Epithelial cell of prostate (primary cell): ENCODE data around the gene PAK5.
"Not testable (repeated sequence)": the region's sequence is repeated elsewhere in the genome, so short reads cannot be mapped to it uniquely, and the experiment has no call there.

Source experiments
- DNase-seq: peaks from one replicate; pipeline ENCODE4 v3.0.0-alpha.2; 2011; ENCODE audit warnings: low read depth, low spot score
- H3K27ac ChIP-seq: fragments of 450-650 bp; 2 replicates; pipeline ENCODE4 v1.5.1; 2017; ENCODE audit warnings: mild to moderate bottlenecking

PAK5 gene

GRCh38 chr20:9689041-9689440 is 149.8 kb downstream of the PAK5 start:
- no peak overlapping the region for H3K27ac ChIP-seq
- no peak for DNase-seq

DNA sequence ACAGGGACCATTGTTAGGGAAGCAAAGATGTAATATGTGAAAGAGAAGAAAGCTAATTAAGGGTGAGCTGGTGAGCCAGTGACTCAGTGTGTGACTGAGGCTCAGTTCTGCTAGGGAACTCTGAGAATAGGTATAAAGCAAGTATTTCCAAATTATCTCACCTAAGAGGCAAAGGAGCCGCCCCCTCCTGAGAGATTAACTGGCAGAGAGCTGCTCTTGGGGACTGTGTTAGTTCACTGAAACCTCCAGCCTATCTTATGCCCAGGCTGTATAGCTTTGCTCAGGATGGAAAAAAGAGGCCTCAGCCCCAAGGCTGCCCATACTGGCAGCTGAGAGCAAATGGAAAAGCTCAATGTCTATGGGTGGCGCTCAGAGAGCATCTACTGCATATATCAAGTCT is 152.0 kb downstream of the PAK5 start:
- DNase-seq = no peak
- no peak overlapping the region for H3K27ac ChIP-seq

DNA sequence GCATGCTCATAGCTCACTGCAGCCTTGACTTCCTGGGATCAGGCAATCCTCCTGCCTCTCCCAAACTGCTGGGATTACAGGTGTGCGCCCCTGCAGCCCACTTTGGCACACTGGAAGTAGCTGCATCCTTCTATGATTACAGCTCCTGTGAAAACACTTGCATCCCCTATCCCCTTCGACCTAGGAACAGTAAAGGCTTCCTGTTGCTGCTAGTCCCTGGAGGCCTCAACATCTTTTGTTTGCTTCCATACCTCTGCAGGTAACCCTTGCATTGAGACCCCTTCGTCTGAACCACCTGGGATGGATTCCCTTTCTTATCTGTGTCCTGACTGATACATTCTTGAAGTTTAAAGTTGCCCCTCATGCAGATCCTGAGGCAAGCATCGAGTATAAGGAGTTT is 152.4 kb downstream of the PAK5 start:
- H3K27ac ChIP-seq = no peak overlapping the region
- no peak for DNase-seq

DNA sequence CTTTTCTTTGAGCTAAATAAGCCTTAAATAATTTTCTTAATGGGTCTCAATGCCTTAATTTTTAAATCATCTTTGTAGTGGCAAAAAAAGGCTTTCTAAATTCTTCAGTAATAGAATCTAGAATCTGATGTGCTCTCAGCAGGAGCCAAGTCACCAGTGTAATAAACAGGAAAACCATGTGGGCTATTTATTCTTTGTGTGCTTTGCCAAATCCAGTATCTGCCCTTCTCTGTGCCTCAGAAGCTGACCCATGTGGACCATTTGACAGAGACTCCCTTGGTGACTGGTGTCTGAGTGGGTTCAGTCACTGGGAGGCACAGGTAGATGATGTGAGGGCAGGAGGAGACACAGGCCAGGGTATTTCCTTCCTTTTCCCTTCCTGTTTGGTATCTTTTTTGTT is 152.9 kb downstream of the PAK5 start:
- no peak overlapping the region for H3K27ac ChIP-seq
- DNase-seq = no peak

DNA sequence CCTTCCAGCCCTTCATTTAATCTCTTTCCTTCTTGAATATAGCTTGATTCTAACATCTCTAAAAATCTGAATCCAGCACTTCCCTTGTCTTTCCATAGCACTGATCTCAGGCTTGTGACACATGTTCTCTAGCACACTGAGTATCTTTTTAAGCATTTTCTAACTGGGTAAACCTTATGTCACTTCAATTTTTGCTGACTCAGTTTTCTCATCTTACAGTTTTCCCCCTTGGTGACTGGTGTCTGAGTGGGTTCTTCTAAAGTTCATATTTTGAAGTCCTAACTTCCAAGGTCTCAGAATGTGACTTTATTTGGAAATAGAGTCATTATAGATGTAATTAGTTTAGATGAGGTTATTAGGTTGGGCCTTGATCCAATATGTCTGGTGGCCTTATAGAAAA is 153.9 kb downstream of the PAK5 start:
- H3K27ac ChIP-seq = no peak overlapping the region
- DNase-seq = no peak

DNA sequence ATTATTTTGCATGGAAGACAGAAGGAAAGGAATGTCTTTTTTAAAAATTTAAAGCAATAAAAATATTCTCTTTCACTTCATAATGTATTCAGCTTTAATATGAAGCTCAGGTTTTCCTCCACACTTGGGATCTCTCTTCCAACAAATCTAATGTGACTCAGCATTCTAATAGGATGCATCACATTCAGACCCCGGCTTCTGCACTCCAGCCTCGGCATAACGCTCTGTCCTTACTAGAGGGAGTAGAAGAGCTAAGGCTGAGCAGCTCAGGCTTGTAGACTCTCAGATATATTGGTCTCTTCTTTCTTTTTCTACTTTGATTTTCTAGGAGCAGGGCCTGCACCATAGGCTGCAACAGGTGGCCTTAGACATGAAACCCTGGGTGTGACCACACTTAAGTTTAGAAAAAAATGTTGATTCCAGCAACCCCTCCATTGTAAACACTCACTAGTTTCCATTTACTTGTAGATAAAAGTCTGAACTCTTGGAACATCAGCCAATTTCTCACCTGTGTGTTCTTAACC is 161.7 kb downstream of the PAK5 start:
- no peak for DNase-seq
- H3K27ac ChIP-seq = no peak overlapping the region

DNA sequence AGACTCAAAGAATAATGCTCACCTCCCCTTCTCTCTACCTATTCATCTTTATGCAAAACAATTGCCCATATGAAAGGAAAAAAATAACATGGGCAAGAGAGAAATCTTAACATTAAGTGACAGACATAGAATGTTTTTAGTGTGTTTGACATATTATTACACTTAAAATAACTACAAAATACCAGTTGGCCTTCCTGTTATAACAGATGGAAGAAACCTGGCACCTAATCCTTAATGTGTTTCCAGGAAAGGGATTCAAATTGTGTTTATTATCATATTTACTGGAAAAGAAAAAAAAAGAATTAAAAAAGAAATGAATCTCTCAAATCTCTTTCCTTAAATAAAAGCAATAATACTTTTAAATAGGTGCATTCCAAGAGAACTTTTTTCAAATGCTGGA is 165.9 kb downstream of the PAK5 start:
- H3K27ac ChIP-seq = no peak overlapping the region
- no peak for DNase-seq

- no peak overlapping the region for H3K27ac ChIP-seq
- DNase-seq = no peak
Observed at GRCh38 chr20:9672027-9672426, 166.8 kb downstream of the PAK5 start.

GRCh38 chr20:9668381-9668780 is 170.5 kb downstream of the PAK5 start:
- no peak for DNase-seq
- no peak overlapping the region for H3K27ac ChIP-seq

GRCh38 chr20:9663423-9663822 is 175.5 kb downstream of the PAK5 start:
- no peak for DNase-seq
- no peak overlapping the region for H3K27ac ChIP-seq

DNA sequence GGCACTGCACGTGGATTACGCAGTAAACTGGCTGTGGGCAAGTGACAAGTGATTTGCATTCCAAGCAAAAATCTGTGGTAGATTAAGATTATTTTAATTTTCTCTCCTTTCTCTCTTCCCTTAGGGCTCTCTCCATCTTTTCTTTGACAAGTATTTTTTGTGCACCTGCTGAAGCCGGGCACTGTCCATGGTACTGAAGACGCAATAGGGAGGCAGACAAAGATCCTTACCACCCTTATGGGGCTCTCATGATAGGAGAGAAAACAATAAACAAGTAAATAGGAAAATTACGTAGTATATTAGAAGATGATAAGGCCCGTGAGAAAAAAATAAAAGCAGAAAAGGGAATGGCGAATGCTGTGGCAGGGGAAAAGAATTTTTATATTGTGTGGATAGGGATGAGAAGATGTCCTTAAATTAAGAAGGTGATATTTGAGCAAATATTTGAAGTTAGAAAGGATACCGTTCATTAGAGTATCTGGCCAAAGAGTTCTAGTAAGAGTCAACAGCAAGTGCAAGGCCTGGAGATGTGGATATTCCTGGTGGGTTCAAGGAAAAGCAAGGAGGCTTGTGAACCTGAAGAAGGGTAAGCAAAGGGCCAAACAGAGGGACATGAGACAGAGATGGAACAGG is 178.5 kb downstream of the PAK5 start:
- no peak overlapping the region for H3K27ac ChIP-seq
- DNase-seq = no peak

DNA sequence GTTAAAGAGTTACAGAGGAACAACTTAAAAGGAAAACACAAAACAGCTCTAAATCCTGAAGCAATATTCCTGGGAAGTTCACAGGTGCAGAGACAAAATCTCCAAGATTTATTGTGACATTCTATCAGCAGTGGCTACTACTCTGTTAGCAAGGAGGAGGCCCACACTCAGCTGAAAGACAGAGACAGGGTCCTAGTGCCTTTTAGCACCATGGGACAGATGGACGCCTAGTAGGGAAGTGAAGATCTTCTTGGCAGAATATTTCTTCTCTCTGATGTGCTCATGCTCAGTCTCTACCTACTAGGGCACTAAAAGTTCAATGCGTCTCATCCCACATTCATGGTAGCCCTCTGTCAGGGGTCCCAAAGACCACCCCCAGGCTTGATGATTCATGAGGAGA is 191.1 kb downstream of the PAK5 start:
- no peak for DNase-seq
- H3K27ac ChIP-seq = no peak overlapping the region

- H3K27ac ChIP-seq = no peak overlapping the region
- no peak for DNase-seq
Observed at GRCh38 chr20:9646375-9646774, 192.5 kb downstream of the PAK5 start.

DNA sequence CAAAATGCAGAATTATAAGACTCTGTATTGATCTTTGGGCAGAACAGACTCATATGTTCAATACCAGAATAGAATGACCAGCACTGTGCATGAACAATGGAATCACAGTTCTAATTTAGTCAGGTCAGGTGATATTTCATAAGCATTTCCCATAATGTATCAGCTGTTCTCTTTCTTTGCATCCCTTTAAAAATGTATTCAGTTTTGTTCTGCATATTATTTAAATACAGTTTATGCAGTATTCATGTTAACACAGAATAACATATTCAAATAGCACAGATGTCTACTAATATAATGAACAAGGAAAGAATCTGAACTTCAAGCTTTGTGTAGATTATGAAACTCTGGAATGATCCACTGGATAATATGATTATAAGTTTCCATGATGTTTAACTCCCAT is 196.0 kb downstream of the PAK5 start:
- DNase-seq = no peak
- no peak overlapping the region for H3K27ac ChIP-seq

DNA sequence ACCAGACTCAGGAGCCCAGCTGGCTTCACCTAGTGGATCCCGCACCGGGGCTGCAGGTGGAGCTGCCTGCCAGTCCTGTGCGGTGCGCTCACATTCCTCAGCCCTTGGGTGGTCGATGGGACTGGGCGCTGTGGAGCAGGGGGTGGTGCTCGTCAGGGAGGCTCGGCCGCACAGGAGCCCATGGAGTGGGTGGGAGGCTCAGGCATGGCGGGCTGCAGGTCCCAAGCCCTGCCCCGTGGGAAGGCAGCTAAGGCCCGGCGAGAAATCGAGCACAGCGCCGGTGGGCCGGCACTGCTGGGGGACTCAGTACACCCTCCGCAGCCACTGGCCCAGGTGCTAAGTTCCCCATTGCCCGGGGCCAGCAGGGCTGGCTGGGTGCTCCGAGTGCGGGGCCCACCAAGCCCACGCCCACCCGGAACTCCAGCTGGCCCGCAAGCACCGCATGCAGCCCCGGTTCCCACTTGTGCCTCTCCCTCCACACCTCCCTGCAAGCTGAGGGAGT is 197.3 kb downstream of the PAK5 start:
- H3K27ac ChIP-seq, DNase-seq: not testable (repeated sequence)

- DNase-seq = no peak
- no peak overlapping the region for H3K27ac ChIP-seq
Observed at GRCh38 chr20:9637889-9638288, 201.0 kb downstream of the PAK5 start.

GRCh38 chr20:9635750-9636149 is 203.1 kb downstream of the PAK5 start:
- DNase-seq = no peak
- H3K27ac ChIP-seq = no peak overlapping the region

DNA sequence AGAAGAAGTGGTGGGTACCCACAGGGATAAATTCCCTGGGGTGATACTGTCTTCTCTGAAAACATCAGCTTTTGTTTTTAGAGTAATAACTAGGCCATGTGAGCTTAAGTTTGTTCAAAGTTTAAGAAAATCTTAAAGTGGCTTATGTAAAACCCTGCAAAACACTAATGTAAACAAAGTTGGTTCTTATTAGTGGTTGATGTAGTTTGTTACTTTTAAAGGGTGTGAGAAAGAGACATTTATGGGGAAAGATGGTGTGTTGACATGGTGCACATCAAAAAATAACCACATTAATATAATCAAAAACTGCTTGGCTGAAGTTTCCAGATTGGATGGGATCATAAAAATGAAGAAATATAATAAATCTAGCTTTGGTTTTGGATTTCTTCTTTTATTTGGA is 204.5 kb downstream of the PAK5 start:
- DNase-seq = no peak
- H3K27ac ChIP-seq = no peak overlapping the region

GRCh38 chr20:9632991-9633390 is 205.9 kb downstream of the PAK5 start:
- H3K27ac ChIP-seq = no peak overlapping the region
- DNase-seq = no peak

DNA sequence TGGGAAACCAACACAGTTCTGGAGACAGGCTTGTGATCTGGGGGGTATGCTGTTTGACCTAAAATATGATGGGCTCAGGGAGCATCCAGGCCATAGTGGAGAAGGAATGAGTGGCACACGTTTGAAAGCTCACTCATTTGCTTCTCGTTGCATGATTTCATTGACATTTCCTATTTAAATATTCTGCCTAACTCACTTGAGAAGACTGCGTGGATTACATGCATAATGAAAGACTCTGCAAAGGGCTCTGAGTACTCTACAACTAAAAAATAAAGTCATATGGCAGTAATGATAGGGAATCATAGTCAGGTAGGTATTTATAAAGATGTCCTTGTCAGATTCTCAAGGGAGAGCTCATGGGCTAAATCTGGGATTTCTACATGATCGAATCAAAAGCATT is 206.6 kb downstream of the PAK5 start:
- no peak overlapping the region for H3K27ac ChIP-seq
- no peak for DNase-seq

GRCh38 chr20:9630554-9630953 is 208.3 kb downstream of the PAK5 start:
- no peak overlapping the region for H3K27ac ChIP-seq
- no peak for DNase-seq

DNA sequence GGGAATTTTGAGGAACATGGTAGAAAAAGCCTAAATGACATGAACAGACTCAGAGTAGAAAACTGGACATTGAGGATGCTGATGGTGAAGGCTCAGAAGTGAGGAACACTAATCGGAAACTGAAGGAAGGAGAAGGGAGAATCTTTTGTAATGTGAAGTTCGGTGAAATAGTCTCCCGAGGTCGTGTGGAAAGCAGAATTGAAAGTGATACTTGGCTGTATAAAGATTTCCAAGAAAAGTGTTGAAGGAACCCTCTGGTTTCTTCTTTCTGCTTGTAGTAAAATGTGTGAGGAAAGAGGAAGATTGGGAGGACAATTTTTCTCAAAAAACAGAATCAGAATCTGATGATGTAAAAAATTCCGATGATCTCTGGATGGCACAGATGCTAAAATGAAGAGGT is 209.0 kb downstream of the PAK5 start:
- H3K27ac ChIP-seq = no peak overlapping the region
- no peak for DNase-seq
